HG02884 (cell line): ENCODE data around the gene IL17RB.

ENCODE experiments used
- ATAC-seq: cut with Tn5 transposase; IDR thresholded peaks from one replicate; pipeline ENCODE4 v1.9.1; 2021; ENCODE audit warnings: mild to moderate bottlenecking, moderate library complexity; ENCODE audit not compliant: unreplicated experiment

IL17RB gene

GRCh38 chr3:53811143-53811927, 35.0 kb upstream of the IL17RB start:
- no peak for ATAC-seq

- ATAC-seq, result no peak
Measured at GRCh38 chr3:53812434-53812833, 33.9 kb upstream of the IL17RB start.

GRCh38 chr3:53813229-53813628, 33.1 kb upstream of the IL17RB start:
- ATAC-seq, result no peak

GRCh38 chr3:53813876-53814275, 32.5 kb upstream of the IL17RB start:
- ATAC-seq, result no peak

- no peak for ATAC-seq
Measured at GRCh38 chr3:53815067-53815466, 31.3 kb upstream of the IL17RB start.

GRCh38 chr3:53815651-53816050, 30.7 kb upstream of the IL17RB start:
- ATAC-seq, result no peak

GRCh38 chr3:53816425-53816824, 29.9 kb upstream of the IL17RB start:
- ATAC-seq, result no peak

- ATAC-seq, result no peak
Measured at GRCh38 chr3:53817211-53817610, 29.2 kb upstream of the IL17RB start.

- ATAC-seq, result no peak
Measured at GRCh38 chr3:53817809-53818208, 28.6 kb upstream of the IL17RB start.

- ATAC-seq, result no peak
Measured at GRCh38 chr3:53818221-53819162, 27.9 kb upstream of the IL17RB start.

- no peak for ATAC-seq
Measured at GRCh38 chr3:53819163-53819868, 27.1 kb upstream of the IL17RB start.

- ATAC-seq, result no peak
Measured at GRCh38 chr3:53820084-53820483, 26.3 kb upstream of the IL17RB start.

GRCh38 chr3:53820756-53821580, 25.4 kb upstream of the IL17RB start:
- ATAC-seq, result no peak

GRCh38 chr3:53821631-53822121, 24.7 kb upstream of the IL17RB start:
- peak; percentile 62 for ATAC-seq

GRCh38 chr3:53822331-53822741, 24.0 kb upstream of the IL17RB start:
- ATAC-seq, result no peak

- ATAC-seq, result no peak
Measured at GRCh38 chr3:53823026-53823955, 23.1 kb upstream of the IL17RB start.

- ATAC-seq, result no peak
Measured at GRCh38 chr3:53823956-53824657, 22.3 kb upstream of the IL17RB start.

- ATAC-seq, result no peak
Measured at GRCh38 chr3:53824795-53825194, 21.6 kb upstream of the IL17RB start.

GRCh38 chr3:53826048-53826447, 20.3 kb upstream of the IL17RB start:
- no peak for ATAC-seq
